SU-DHL-6 (cell line): ENCODE data around the gene KRTAP5-8.

Source experiments
- H2AFZ ChIP-seq: fragments of 200-600 bp; sonication (generic); 2 replicates; pipeline ENCODE4 v1.6.1; 2014; ENCODE audit warnings: low read depth, mild to moderate bottlenecking, moderate library complexity, mixed read lengths, antibody characterized with exemption, low read length; ENCODE audit not compliant: severe bottlenecking
- H3F3A ChIP-seq: fragments of 200-600 bp; shearing (Covaris generic); 2 replicates; pipeline ENCODE4 v1.6.0; 2016; ENCODE audit warnings: antibody characterized with exemption, mild to moderate bottlenecking; ENCODE audit not compliant: insufficient read depth
- H3K27ac ChIP-seq: fragments of 200-600 bp; sonication (generic); 2 replicates; pipeline ENCODE4 v1.5.1; 2016; ENCODE audit warnings: low read depth, mild to moderate bottlenecking, low read length, moderate library complexity, mixed read lengths
- H3K27me3 ChIP-seq: fragments of 200-600 bp; sonication (generic), shearing (Covaris generic); 2 replicates; pipeline ENCODE4 v1.6.0; 2014; ENCODE audit warnings: mild to moderate bottlenecking, low read length
- H3K36me3 ChIP-seq: fragments of 200-600 bp; sonication (generic); 2 replicates; pipeline ENCODE4 v1.6.1; 2014; ENCODE audit warnings: mild to moderate bottlenecking, low read length, mixed read lengths
- H3K4me2 ChIP-seq: fragments of 300-600, 200-600 bp; shearing (Covaris generic), sonication (generic); 2 replicates; pipeline ENCODE4 v1.6.0; 2014; ENCODE audit warnings: low read length, low read depth, mild to moderate bottlenecking; ENCODE audit not compliant: poor library complexity, severe bottlenecking
- H3K4me3 ChIP-seq: fragments of 200-600 bp; sonication (generic); 2 replicates; pipeline ENCODE4 v1.5.1; 2014; ENCODE audit warnings: antibody characterized with exemption, low read length, mild to moderate bottlenecking, mixed read lengths; ENCODE audit not compliant: insufficient read depth, poor library complexity, severe bottlenecking
- H3K79me2 ChIP-seq: fragments of 200-600 bp; sonication (generic); 2 replicates; pipeline ENCODE4 v1.6.1; 2014; ENCODE audit warnings: mild to moderate bottlenecking, low read length, moderate library complexity; ENCODE audit not compliant: insufficient read depth
- H3K9ac ChIP-seq: fragments of 200-600 bp; sonication (generic); 2 replicates; pipeline ENCODE4 v1.7.0; 2014; ENCODE audit warnings: mild to moderate bottlenecking, low read length
- H3K9me2 ChIP-seq: fragments of 200-600 bp; sonication (generic); replicated peaks from 2 replicates; pipeline ENCODE4 v1.6.1; 2014; ENCODE audit warnings: low read length; ENCODE audit not compliant: insufficient read depth
- H3K9me3 ChIP-seq: fragments of 200-600 bp; sonication (generic); 2 replicates; pipeline ENCODE4 v1.6.1; 2014; ENCODE audit warnings: low read length, mixed read lengths; ENCODE audit not compliant: insufficient read depth
- H4K20me1 ChIP-seq: fragments of 200-600 bp; sonication (generic); 2 replicates; pipeline ENCODE4 v1.6.1; 2014; ENCODE audit warnings: low read depth, mild to moderate bottlenecking, antibody characterized with exemption, low read length, moderate library complexity, mixed read lengths
- CTCF ChIP-seq: fragments of 200-600 bp; sonication (generic); IDR thresholded peaks from one replicate; pipeline ENCODE4 v1.5.1; 2017; ENCODE audit warnings: antibody characterized with exemption, mild to moderate bottlenecking, low read length, moderate library complexity; ENCODE audit not compliant: insufficient read depth, poor library complexity, severe bottlenecking
- EZH2phosphoT487 ChIP-seq: fragments of 200-600 bp; sonication (generic), shearing (Covaris generic); conservative IDR thresholded peaks from 2 replicates; pipeline ENCODE4 v1.6.1; 2018; ENCODE audit warnings: mild to moderate bottlenecking, antibody characterized with exemption, low read length, moderate library complexity, mixed read lengths

KRTAP5-8 gene

GRCh38 chr11:71507102-71507501 lies 30.7 kb upstream of the KRTAP5-8 start:
- no peaks in the 10 kb centered on the region for H4K20me1 ChIP-seq
- no peak overlapping the region for H3K9ac ChIP-seq
- H3K27me3 ChIP-seq: no peaks in the 10 kb centered on the region
- no peaks in the 10 kb centered on the region; the same call in 1 of the 2 replicates for H3K9me3 ChIP-seq
- no peak overlapping the region for H2AFZ ChIP-seq
- H3K9me2 ChIP-seq: no peaks in the 10 kb centered on the region
- H3K27ac ChIP-seq: no peak overlapping the region
- no peaks in the 10 kb centered on the region for H3F3A ChIP-seq
- no peaks in the 10 kb centered on the region for H3K79me2 ChIP-seq
- H3K4me2 ChIP-seq: no peak overlapping the region
- no peak overlapping the region for H3K4me3 ChIP-seq
- no peak for TF ChIP-seq EZH2phosphoT487
- no peak for TF ChIP-seq CTCF
- no peaks in the 10 kb centered on the region for H3K36me3 ChIP-seq

GRCh38 chr11:71518506-71519471 lies 19.0 kb upstream of the KRTAP5-8 start:
- Histone ChIP-seq H3K27me3 (no peaks in the 10 kb centered on the region), H3K36me3 (no peaks in the 10 kb centered on the region), H3F3A (no peaks in the 10 kb centered on the region), H4K20me1 (no peaks in the 10 kb centered on the region), H2AFZ (no peak overlapping the region), H3K9me2 (no peaks in the 10 kb centered on the region), H3K79me2 (no peaks in the 10 kb centered on the region), H3K27ac (no peak overlapping the region), H3K4me3 (no peak overlapping the region), H3K4me2 (no peak overlapping the region), H3K9me3 (no peaks in the 10 kb centered on the region), H3K9ac (no peak overlapping the region)
- TF ChIP-seq EZH2phosphoT487: no peak
- TF ChIP-seq CTCF: no peak

- Histone ChIP-seq H3K4me3 (no peak overlapping the region), H3K9ac (no peak overlapping the region), H3K4me2 (no peak overlapping the region), H3K27me3 (no peaks in the 10 kb centered on the region), H2AFZ (no peak overlapping the region), H3K36me3 (no peaks in the 10 kb centered on the region), H3K9me3 (no peaks in the 10 kb centered on the region), H3K9me2 (no peaks in the 10 kb centered on the region), H3F3A (no peaks in the 10 kb centered on the region), H3K79me2 (no peaks in the 10 kb centered on the region), H4K20me1 (no peaks in the 10 kb centered on the region), H3K27ac (no peak overlapping the region)
- TF ChIP-seq EZH2phosphoT487: no peak
- TF ChIP-seq CTCF: no peak
These were observed 18.3 kb upstream of the KRTAP5-8 start for GRCh38 chr11:71519546-71519945.
